GM18508 (cell line): ENCODE measurements around the gene S100A10.

Experiments used
- ATAC-seq: cut with Tn5 transposase; IDR thresholded peaks from one replicate; pipeline ENCODE4 v1.9.1; 2021; ENCODE audit warnings: moderate number of reproducible peaks; ENCODE audit not compliant: insufficient read depth, unreplicated experiment

S100A10 gene, protein sequence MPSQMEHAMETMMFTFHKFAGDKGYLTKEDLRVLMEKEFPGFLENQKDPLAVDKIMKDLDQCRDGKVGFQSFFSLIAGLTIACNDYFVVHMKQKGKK

DNA sequence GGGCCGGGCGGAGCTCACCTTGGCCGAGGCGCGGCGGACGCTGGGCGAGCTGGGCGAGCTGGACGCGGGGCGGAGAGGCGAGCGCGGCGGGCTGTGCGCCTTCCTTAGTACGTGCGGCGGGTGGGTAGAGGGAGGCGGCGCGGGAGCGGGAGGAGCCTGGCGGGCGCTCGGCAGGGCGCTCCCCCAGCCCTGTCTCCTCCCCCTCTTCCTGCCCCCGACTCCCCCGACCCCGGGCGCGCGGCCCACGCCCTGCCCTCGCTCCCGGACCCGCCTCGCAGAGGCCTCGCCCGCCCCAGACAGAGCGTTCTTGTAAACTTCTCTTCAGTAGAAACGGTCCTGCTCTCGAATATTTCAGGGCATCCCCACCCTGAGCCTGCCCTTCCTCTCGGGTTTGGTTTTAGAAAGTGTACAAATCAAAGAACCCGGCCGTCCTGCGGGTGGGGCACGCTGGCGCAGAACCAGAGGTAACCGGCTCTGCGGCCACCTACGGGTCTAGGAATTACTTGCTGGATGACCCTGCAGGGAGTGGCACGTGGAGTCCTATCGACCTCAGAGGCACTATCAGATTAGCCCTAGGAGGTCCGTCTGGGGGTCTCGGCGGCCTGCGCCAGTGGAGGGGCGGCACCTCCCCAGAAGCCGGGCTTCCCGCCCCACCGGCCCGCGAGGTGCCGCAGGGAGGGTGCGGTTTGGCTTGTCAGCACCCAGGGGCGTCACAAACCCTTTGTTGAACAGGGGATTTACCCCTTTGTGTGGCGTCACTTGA lies at the start of gene S100A10:
TSS of gene S100A10 (minus strand) at position 126 of the 763 bp plus-strand sequence. CDS start 7,629 bp downstream, outside the sequence.
- no peak for ATAC-seq

DNA sequence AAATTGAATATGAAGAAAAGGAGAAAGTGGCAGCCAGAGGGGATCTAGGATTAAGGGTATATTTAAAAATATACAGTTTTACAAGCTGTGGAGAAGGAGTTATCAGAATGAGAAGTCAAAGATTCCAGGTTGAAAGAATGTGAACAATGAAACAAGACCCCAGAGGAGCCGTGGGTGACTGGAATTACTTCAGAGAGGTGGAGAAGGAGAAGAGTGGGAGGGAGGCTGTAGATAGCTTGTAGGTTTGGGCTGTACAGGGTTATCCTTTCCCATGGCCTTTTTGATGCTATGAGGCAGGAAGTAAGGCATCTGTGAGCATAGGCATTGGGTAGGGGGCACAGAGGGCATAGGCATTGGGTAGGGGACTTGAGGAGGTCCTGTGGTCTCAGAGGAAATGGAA lies 48.4 kb upstream of the S100A10 start:
- ATAC-seq, result no peak

DNA sequence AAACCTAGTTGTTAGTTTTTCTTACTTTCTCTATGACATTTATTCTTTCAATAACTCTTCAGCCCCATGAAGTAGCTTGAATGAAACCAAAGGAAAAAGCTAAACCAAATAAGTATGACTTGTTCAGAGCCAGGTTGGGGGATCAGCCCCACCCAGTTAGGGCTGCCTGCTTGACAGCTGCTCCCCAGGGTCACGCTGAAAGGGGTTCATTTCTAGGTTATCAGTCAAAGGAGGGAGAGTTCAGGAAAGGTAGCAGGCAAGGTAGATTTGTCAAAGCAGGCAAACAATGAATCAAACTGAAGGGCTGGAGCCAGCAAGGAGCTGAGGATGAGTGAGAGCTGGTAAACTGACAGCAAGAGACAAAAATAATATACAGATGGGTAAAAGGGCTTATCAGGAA lies 46.2 kb upstream of the S100A10 start:
- no peak for ATAC-seq

GRCh38 chr1:152039461-152039860 lies 45.8 kb upstream of the S100A10 start:
- no peak for ATAC-seq

- ATAC-seq, result no peak
These were observed 45.2 kb upstream of the S100A10 start for GRCh38 chr1:152038871-152039270.

GRCh38 chr1:152036267-152037216 lies 42.9 kb upstream of the S100A10 start, which contains the start of gene S100A11:
TSS of gene S100A11 (minus strand) at chr1:152037004. CDS start at chr1:152036915, 89 bp downstream.
- ATAC-seq, result no peak

- no peak for ATAC-seq
These were observed 42.0 kb upstream of the S100A10 start for GRCh38 chr1:152035539-152036266.

DNA sequence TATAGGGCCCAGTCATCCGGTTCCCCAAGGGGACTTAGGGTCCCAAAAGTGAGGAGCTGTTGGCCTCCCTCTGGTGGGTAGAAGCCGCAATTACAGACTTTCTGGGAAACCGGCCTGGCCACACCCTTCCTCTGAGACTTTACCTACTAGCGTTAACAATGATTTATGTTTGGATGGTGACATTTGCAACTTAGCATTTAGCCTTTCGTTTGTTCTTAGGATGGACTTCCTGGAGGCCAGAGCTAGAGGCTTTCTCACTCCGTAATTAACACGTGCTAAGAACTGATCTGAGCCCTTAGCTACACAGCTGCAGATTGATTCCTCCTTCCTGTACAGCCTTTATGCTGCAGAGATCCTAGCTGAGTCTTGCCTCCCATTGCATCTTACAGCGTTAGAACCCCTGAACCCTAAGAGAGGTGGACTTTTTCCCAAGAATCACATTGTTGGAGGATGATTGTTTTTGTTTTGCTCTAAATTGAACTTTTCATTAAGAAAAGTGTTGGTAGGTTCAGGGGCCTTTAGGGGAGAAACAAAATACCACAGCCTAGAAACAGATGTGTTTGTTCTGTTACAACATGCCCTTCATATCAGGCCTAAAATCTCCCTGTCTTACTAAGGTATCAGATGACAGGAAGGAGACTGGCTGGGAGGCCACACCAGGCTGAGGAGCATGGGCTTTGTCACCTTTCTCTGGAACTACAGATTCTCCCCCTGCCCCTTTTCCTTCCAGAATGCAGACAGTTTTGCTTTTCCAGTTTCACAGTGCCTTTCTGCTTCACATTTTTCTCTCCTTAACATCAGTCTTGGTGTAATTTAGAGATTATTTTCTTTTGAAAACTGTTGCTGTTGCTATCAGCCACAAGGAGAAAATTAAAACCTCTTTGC lies 41.2 kb upstream of the S100A10 start:
- peak; percentile 34 for ATAC-seq

DNA sequence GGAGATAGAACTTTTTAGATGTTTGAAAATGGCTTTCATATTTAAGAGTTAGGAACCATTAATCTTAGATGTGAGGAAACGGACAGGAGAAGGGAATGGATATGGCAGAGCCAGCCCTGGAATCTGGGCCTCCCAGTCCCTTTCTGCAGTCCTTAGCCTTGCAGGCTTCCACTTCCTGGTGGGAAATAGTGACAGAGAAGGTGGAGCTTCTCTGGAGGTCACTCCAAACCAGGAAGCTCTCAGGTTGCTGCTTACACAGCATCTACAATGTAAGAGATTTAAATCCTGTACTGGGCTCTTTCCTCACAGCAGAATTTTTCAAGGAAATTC lies 40.6 kb upstream of the S100A10 start:
- ATAC-seq, result peak; percentile 9

DNA sequence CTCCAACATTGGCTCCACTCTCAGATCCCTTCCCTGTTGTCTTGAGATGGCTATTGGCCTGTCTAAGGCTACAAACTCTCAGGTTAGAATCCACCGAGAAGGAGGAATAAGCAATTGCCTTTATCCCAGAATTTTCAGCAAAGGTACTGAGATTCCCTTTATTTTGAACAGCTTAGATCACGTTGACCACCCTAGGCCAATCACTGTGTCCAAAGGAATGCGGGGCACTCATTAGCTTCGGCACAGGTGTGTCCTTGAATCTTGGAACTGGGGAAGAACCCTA lies 36.2 kb upstream of the S100A10 start:
- no peak for ATAC-seq

DNA sequence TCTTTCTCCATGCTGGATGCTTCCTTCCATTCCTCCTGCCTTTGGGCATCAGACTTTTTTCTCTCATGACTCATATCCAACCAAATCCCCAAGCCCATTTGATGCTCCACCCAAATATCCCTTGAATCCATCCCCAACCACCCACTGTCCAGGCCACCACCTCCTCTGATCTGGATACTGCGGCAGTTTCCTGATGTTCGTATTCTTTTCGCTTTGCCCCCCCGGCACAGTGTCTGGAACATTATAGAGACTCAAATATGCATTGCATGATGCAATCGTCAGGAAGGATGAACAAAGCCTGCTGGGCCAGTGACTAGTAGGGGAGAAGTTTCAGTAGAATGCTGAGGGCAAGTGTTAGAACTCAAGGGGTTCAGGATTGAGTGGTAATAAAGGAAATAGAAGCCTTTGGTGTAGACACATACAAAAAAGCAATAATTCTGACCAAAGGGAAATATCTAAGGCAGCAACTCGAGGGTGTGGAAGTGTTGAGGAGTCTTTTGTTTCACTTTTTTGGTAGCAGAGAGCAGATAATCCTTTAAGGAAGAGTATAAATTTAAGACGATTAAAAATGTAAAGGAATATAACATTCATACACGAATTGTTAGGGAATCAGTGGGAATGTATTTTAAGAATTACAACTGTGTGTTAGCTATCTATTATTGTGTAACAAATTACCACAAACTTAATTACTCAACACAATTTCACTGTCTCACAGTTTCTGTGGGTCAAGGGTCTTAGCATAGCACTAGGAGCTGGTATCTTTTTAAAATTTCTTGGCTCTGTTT lies 35.7 kb upstream of the S100A10 start:
- no peak for ATAC-seq

- no peak for ATAC-seq
These were observed 33.2 kb upstream of the S100A10 start for GRCh38 chr1:152026895-152027294.

- no peak for ATAC-seq
These were observed 30.6 kb upstream of the S100A10 start for GRCh38 chr1:152024223-152024622.

DNA sequence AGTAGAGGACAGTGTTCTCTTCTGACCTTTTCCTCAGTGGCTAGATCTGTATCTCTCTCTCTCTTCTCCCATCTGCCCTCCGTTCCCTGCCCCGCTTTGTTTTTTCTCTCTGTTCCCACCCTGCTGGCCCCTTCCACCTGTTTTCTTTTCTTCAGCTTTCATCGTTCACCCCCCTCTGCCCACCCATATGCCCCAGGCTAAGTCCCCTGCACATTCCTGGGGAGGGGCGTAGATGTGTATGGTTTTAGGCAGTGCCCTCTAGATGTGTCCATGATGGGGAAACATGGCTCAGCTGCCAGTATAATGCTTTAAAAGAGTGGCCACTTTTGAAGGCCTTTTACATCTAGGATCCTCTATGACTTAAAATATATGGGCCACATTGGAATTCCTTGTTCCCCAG lies 29.6 kb upstream of the S100A10 start:
- no peak for ATAC-seq

DNA sequence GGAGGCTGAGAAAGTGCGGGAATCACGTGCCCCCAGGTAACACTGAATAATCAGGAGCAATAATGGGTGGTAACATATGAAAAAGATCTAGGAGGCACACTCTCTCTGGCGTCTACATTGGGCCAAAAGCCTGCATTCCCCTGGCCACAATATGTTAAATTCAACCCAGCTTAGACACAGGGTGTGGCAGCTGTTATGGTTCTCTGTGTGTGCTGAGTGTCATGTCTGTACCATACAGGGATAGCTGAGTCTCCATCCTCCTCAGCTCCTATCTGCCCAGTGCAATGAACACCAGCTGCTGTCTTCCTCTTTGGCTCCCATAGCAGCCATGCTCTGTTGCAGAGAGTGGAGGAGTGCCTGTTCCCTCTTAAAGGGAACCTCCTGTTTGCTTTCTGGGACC lies 28.8 kb upstream of the S100A10 start:
- no peak for ATAC-seq

DNA sequence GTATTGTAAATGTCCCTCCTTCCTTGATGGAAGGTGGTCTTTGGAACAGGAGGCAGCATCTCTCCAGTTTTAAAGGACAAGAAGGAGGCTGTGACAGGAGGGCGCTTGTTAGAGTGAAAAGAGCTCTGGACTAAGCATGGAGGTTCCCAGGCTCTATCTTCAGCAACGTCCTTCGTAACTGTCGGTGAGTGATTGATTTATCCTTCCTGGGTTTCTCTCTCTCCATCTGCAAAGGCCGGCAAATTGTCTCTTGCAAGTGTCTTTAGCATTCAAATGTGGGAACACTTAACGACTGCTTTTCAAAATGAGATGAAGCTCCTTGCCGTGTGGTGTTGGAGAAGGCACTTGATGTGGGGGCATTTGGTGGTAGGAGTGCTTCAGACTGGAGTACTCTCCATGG lies 27.9 kb upstream of the S100A10 start:
- no peak for ATAC-seq

- no peak for ATAC-seq
These were observed 27.2 kb upstream of the S100A10 start for GRCh38 chr1:152020849-152021248.

DNA sequence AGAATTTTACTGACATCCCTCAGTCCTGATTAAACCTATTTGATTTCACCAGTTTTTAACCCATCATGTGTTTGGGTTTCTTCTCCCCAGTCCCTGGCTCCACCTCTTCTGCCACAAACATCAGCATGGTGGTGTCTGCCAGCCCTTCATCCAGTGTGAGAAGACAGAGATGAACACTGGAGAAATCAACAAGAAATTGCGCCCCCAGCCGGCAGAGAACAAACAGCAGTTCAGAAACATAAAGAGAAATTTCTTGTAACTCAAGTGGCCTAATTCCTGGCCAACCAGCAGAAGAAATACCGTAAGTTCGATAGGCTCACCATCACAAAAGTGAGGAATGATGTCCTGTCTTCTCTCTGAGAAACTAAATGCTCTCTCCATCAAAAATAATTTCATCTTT lies 24.9 kb upstream of the S100A10 start:
- no peak for ATAC-seq

DNA sequence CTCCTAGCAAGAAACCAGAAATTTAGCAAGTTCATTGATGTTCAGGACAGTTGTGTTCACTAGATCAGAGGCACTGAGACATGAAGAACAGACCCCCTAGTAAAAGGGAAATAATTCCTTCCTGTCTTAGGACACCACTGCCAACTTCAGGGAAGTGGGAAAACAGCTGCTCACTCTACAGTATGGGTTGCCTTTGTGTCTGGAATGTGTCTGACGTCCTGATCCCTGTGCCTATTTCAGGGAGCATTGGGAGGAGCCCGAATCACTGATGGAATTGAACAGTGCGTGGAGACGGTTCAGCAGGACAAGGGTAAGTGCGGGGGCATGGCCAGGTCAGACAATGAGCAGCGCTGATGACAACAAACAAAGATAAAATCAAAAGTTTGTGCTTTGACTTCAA lies 22.1 kb upstream of the S100A10 start:
- ATAC-seq, result no peak
